HG02943 (cell line): Measurements from ENCODE around the gene PRR5L.

Experiments used
- ATAC-seq: cut with Tn5 transposase; IDR thresholded peaks from one replicate; pipeline ENCODE4 v1.9.1; 2021; ENCODE audit warnings: mild to moderate bottlenecking, low read depth, moderate library complexity; ENCODE audit not compliant: unreplicated experiment

Gene PRR5L

GRCh38 chr11:36375353-36376008 is 79.4 kb downstream of the PRR5L start:
- ATAC-seq: no peak

GRCh38 chr11:36376009-36376887 is 80.2 kb downstream of the PRR5L start:
- ATAC-seq: no peak

DNA sequence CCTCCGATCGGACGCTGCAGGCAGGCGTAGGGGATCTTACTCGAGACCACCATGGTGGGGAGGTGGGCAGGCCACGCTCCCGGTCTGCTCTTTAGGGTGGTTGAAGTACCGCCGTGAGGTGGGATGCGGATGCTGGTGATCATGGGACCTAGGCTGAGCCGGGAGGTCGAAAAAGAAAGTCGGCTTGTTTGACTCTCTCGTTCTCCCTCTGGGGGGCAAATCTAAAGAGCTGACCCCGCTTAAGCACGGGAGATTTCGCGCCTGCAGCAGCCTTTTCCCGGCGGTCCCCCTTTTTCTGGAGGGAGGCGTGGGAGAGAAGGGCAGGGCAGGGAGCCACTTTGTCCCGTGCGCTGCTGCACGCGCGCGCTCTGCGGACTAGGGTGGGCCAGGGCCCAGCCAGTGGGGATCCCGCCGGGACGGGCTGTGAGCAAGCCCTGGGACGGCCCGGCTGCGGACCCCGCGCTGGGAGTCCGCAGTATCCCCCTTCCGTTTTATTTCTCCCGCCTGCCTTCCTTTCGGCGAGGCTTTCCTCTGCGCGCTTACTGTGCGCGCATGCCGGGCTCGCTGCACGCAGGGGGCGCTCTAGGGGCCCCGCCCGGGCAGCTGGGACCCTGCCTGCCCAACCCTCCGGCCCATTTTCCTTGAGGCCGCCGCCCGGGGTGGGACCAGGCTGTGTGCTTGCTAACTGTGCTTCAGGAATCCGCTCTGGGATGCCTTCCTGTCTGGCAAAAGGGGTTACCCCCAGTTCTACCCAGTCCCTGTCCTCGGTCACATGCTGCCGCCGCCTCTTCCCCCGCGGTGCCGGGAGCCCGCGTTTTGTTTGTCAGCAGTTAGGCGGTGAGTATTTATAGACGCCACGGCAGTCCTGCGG is 81.0 kb downstream of the PRR5L start:
- ATAC-seq: no peak

DNA sequence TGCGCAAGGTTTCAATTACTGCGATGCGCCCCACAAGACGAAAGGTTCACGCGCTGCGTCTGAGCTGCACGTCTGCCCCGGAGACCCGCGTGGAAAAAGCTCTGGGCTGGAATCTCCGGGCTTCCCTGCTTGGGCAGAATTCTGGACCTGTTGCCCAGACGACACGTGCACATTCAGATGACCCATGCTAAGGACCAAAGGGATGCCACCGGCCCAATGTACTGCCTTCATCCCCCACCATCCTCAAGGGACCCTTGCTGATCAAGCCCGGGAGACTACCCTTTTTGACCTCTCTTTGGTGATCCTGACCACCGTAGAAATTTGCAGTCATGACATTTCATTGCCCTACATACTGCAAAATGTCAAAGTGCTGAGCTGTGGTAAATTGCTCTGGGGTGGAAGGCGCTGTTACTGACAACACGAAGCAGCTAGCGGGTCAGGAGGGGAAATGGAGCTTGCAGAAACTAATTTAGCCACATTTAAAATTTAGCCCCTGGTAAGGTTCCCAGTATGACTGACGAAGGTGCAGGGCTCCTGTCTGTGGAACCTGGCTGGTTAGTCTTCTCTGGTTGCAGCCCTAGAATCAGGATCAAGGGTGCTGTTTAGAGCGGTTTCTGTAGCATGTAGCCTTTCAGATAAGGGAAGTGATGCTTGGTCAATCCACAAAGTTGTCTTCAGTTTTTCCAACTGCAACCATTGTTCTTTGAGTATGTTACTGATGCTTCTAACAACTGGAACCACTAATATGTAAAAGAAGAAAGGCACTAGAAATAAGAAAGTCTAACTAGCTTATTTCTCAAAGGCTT is 81.9 kb downstream of the PRR5L start:
- no peak for ATAC-seq

GRCh38 chr11:36379653-36380052 is 83.6 kb downstream of the PRR5L start:
- ATAC-seq: no peak

- ATAC-seq: no peak
Measured at GRCh38 chr11:36380296-36381014, 84.4 kb downstream of the PRR5L start.

DNA sequence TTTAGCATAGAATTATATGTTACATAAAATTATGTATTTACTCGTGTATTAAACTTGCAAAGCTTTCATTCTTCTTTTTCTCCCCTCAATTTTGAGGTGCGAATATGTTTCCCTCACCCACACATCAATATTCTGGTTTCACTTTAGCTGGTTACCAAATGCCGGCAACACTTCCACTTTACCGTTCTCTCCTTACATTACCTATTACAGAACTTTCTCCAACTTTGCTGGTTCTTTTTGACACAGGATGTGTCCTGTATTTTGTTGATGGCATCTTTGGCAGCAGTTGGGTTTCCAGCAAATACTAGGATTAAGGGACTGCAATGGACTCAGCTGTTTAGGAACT is 84.9 kb downstream of the PRR5L start:
- ATAC-seq: no peak

GRCh38 chr11:36383195-36383594 is 87.1 kb downstream of the PRR5L start:
- ATAC-seq: no peak

GRCh38 chr11:36385121-36385970 is 89.3 kb downstream of the PRR5L start:
- ATAC-seq: no peak

DNA sequence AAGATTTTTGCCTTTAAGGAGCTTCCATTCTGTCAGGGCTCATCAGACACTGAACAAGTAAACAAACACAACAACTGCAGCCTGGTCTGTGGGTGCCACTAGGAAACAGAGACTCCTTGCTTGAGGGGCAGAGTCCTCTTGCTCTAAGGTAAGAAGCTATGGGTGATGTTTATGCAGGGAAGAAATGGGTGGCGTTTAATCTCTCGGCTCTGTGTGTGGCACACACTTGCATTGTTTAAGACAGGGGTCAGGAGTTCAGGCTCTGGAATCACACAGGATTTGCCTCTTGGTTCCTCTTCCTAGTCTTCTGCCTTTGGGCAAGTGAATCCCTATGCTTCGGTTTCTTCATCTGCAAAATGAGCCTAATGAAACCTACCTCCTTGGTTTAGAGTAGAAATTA is 90.3 kb downstream of the PRR5L start:
- ATAC-seq: no peak

DNA sequence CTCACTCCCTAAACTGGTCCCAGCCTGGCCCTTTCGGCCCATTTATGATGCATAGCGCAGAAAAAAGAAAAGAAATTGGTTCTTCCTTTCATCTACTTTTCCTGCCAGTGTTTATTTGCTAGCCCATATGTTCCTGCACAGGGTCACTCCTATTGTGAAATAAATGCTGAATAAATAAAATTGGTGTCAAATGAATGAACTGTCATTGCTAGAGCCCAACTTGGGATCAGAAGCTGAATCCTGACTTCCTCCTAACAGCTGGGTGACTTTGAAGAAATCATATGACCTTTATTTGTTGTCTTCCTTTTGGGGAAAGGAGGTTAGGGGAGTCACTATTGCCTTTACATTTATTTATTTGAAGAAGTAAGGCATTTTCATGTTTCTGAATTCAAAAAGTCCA is 92.0 kb downstream of the PRR5L start:
- ATAC-seq: no peak

DNA sequence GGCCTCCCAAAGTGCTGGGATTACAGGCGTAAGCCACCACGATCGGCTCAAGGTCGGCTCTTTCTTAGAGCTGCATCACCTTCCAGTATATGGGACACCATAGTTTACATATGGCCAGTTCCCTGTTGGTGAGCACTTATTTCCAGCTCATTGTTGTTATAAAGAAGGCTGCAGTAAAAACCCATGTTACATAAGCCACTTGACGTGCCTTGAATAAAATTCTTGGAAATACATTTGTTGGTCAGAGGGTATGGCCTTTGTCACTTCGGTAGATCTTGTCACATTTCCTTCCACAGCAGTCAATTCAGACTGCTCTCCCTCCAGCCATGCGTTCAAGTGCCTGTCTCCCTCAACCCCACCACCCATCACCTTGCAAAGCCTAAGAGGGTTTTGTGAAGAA is 92.9 kb downstream of the PRR5L start:
- ATAC-seq: no peak

DNA sequence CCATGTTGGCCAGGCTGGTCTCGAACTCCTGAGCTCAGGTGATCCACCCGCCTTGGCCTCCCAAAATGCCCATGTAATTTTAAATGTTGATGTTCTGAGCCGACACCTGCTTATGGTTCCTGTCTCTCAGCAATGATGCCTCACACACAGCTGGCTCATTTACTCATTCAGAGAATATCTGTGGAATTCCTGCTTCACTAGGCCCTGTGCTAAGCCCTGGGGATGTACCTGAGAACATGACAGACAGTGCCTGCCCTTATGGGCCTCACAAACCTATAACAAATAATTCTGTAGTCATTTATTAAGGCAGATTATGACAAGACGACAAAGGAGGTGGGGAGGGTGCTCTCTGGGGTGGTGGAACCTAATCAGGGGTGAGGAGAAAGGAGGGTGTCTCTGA is 93.7 kb downstream of the PRR5L start:
- ATAC-seq: no peak

DNA sequence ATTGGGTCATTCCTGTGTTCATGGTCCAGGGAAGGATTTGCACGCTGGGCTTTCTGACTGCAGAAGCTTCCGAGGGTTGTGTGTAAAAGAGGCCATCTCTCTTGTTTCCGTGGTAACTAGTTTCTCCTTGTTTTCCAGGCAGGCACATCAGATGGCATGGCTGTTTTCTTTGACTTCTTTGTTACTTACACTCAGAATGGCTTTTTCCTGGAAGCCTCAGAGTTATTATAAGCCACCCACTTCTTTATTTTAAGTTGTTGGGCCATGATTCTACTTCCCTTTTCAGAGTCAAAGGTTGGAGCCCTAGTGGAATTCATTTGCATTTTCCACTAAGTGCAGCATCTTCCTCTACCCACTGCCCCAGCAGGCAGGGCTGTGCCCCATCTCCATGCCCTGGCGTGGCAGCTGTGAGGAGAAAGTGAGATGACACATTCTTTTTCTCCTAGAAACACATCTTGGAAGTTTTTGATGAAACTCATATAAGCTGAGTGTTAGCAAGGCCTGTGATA is 94.9 kb downstream of the PRR5L start:
- ATAC-seq: no peak

DNA sequence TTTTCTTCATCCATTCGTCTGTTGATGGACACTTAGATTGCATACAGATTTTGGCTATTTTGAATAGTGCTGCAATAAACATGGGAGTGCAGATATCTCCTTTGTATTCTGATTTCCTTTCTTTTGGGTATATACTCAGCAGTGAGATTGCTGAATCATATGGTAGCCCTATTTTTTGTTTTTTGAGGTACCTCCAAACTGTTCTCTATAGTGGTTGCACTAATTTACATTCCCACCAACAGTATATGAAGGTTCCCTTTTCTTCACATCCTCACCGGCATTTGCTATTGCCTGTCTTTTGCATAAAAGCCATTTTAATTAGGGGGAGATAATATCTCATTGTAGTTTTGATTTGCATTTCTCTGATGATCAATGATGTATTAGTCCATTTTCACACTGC is 96.1 kb downstream of the PRR5L start:
- ATAC-seq: no peak

DNA sequence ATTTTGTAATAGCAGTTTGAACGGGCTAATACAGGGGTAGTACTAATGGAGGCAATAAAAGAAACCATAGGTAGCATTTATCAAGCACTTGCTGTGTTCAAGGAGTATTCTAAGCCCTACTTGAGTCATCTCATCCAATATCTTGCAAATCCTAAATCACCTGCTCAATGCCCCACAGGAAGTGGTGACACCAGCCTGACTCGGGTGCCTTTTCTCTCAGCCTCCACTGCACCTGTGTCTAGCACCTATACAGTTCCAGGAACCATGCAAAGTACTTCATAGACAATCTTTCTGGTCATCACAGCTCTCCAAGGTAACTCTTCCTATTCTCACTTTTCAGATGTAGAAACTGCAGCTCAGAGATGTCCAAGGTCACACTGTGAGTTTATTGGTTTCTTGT is 98.0 kb downstream of the PRR5L start:
- no peak for ATAC-seq

DNA sequence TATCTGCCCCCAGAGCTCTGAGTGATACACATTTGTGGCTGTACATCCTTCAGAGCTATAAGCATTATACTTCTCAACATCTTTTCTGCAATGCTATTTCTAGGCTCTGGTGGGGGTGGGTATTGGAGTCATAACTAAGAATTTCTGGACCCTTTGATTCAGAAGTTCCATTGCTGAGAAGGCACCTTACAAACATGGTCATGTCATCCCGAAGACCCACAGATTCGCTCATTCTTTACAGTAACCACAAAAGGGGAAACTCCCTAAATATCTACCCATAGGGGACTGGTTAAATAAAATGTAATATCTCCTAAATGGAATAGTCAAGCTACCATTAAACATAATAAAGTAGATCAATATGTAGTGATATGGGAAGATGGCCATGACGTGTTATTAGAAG is 98.8 kb downstream of the PRR5L start:
- ATAC-seq: no peak

DNA sequence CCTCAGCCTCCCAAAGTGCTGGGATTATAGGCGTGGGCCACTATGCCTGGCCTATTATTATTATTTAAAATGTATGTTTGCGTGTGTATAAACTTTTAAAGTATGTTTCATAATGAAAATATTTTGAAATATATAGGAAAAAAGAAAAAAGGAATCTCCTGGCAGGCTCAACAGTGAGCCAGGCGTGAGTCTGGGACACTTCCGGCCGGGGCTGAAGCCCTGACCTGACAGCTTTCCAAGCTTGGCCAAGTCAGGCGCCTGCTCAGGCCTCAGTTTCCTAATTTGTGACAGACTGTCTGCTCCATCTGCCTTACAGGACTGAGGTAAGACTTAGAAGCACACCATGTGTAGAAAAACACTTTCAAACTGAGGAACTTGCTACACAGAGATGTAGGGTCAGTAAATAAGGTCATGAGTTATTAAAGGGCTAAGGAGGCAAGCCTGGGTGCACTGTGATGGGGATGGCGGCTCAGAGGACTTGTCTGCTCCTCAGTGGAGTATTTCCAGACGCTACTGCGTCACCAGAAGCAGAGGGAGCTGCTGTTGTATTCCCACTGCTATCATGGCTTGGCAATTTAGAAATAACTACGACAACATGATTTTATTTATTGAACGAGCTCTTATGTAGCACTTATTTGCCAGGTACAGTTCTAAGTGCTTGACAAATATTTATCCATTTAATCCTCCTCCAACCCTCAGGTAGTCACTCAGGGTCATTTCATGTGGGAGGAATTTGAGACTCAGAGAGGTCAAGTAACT is 100.1 kb downstream of the PRR5L start:
- no peak for ATAC-seq
